ENCODE measurements around the gene NKPD1.

GRCh38 chr19:45179072-45179891 is 18.5 kb upstream of the NKPD1 start:
- TF ChIP-seq CTCF (IDR thresholded peaks at IDR 0.05; ENCODE audit: low read depth, low read length, missing input control) (no peak), REST (IDR thresholded peaks at IDR 0.05) (no peak), ZBTB33 (IDR thresholded peaks at IDR 0.05) (no peak), YY1 (IDR thresholded peaks at IDR 0.05) (no peak), MAX (IDR thresholded peaks at IDR 0.05) (no peak), ATF3 (IDR thresholded peaks at IDR 0.05) (no peak), HNF4G (IDR thresholded peaks at IDR 0.05) (no peak), EGR1 (IDR thresholded peaks at IDR 0.05; ENCODE audit: low read depth in 2 of 2) (no peak), TAF1 (conservative IDR thresholded peaks at IDR 0.05) (no peak), FOXA1 (IDR thresholded peaks at IDR 0.05) (no peak)
